WTC11 (cell line): ENCODE measurements around the gene IRF3. TPM values are rescaled to one million over a fixed set of nuclear protein-coding genes. Genes with fewer than 3 reads are reported as not detected.

Source experiments
- ATAC-seq: fragments of 200-7000 bp; cut with Tn5 transposase; 2 replicates; pipeline ENCODE4 v1.10.0; 2021; ENCODE audit warnings: mild to moderate bottlenecking, moderate library complexity
- CTCF ChIA-PET: fragments of 300-600 bp; sonication (Branson Sonifier 250); formaldehyde crosslinking; loops from one replicate; lab custom pipeline; 2021; ENCODE audit warnings: antibody characterized with exemption; lab: Charles Lee
- POLR2A ChIA-PET: fragments of 350-600 bp; sonication (Branson Sonifier 250); formaldehyde crosslinking; loops from one replicate; lab custom pipeline; 2021; ENCODE audit warnings: antibody characterized with exemption; lab: Charles Lee
- DNase-seq: peaks from one replicate; pipeline ENCODE4 v3.0.0; 2021; ENCODE audit warnings: low spot score
- H3K27ac Mint-ChIP-seq: 2 replicates; pipeline ENCODE4 v1.8.0; 2021; ENCODE audit warnings: mixed read lengths
- H3K27me3 Mint-ChIP-seq: 2 replicates; pipeline ENCODE4 v1.8.0; 2021; ENCODE audit warnings: low read depth, mild to moderate bottlenecking, moderate library complexity, mixed read lengths
- H3K36me3 Mint-ChIP-seq: 2 replicates; pipeline ENCODE4 v1.8.0; 2021; ENCODE audit warnings: mixed read lengths
- H3K4me1 Mint-ChIP-seq: 2 replicates; pipeline ENCODE4 v1.8.0; 2022; ENCODE audit warnings: mixed read lengths
- H3K4me3 Mint-ChIP-seq: 2 replicates; pipeline ENCODE4 v1.8.0; 2021; ENCODE audit warnings: mild to moderate bottlenecking, moderate library complexity, mixed read lengths
- H3K9me3 Mint-ChIP-seq: 2 replicates; pipeline ENCODE4 v1.8.0; 2021; ENCODE audit warnings: mixed read lengths
- ETV6 ChIP-seq: sonication (generic); formaldehyde crosslinking; IDR thresholded peaks from 2 replicates; pipeline ENCODE4 v1.8.1; 2022; ENCODE audit warnings: mild to moderate bottlenecking, missing genetic modification reagents
- NFATC4 ChIP-seq: fragments of 250-450 bp; sonication (Bioruptor Pico); IDR thresholded peaks from 2 replicates; pipeline ENCODE4 v1.9.0; 2021; ENCODE audit warnings: mild to moderate bottlenecking
- RORB ChIP-seq: fragments of 250-450 bp; sonication (Bioruptor Pico); IDR thresholded peaks from 2 replicates; pipeline ENCODE4 v1.9.0; 2021; ENCODE audit warnings: mild to moderate bottlenecking
- SOX15 ChIP-seq: fragments of 250-450 bp; sonication (Bioruptor Pico); IDR thresholded peaks from 2 replicates; pipeline ENCODE4 v1.9.0; 2021; ENCODE audit warnings: mild to moderate bottlenecking
- ZNF263 ChIP-seq: sonication (generic); formaldehyde crosslinking; IDR thresholded peaks from 2 replicates; pipeline ENCODE4 v1.8.1; 2022; ENCODE audit warnings: low read depth, mild to moderate bottlenecking, moderate library complexity, missing genetic modification reagents
- total RNA-seq: library from RNA; stranded (reverse); gene quantifications from 3 replicates; pipeline ENCODE4 v1.2.3, GENCODE V29; 2021
- TF ChIP-seq, protein P1 (sequence below): sonication (generic); formaldehyde crosslinking; IDR thresholded peaks from 2 replicates; pipeline ENCODE4 v1.8.1; 2023; ENCODE audit warnings: mild to moderate bottlenecking, moderate library complexity, missing genetic modification reagents
- TF ChIP-seq, protein P2 (sequence below): fragments of 250-450 bp; sonication (Bioruptor Pico); IDR thresholded peaks from 2 replicates; pipeline ENCODE4 v2.1.2; 2022; ENCODE audit warnings: mild to moderate bottlenecking, moderate library complexity
- TF ChIP-seq, protein P3 (sequence below): sonication (generic); formaldehyde crosslinking; IDR thresholded peaks from 2 replicates; pipeline ENCODE4 v1.8.1; 2022; ENCODE audit warnings: low read depth, mild to moderate bottlenecking, moderate library complexity, missing genetic modification reagents, borderline replicate concordance
- TF ChIP-seq, protein P4 (sequence below): sonication (generic); formaldehyde crosslinking; IDR thresholded peaks from 2 replicates; pipeline ENCODE4 v1.8.1; 2023; ENCODE audit warnings: mild to moderate bottlenecking, missing genetic modification reagents, borderline replicate concordance
- TF ChIP-seq, protein P5 (sequence below): sonication (generic); formaldehyde crosslinking; IDR thresholded peaks from 2 replicates; pipeline ENCODE4 v1.8.0; 2022; ENCODE audit warnings: mild to moderate bottlenecking, missing genetic modification reagents
- TF ChIP-seq, protein P6 (sequence below): sonication (generic); formaldehyde crosslinking; IDR thresholded peaks from 2 replicates; pipeline ENCODE4 v1.8.1; 2022; ENCODE audit warnings: mild to moderate bottlenecking, moderate library complexity, missing genetic modification reagents
- TF ChIP-seq, protein P7 (sequence below): fragments of 250-450 bp; sonication (Bioruptor Pico); IDR thresholded peaks from 2 replicates; pipeline ENCODE4 v1.9.0; 2021; ENCODE audit warnings: mild to moderate bottlenecking, borderline replicate concordance
- TF ChIP-seq, protein P8 (sequence below): sonication (generic); formaldehyde crosslinking; IDR thresholded peaks from 2 replicates; pipeline ENCODE4 v1.8.0; 2022; ENCODE audit warnings: mild to moderate bottlenecking, missing genetic modification reagents

The IRF3 gene
- total RNA-seq, 1 experiment from 2014 or later = 165 TPM

DNA sequence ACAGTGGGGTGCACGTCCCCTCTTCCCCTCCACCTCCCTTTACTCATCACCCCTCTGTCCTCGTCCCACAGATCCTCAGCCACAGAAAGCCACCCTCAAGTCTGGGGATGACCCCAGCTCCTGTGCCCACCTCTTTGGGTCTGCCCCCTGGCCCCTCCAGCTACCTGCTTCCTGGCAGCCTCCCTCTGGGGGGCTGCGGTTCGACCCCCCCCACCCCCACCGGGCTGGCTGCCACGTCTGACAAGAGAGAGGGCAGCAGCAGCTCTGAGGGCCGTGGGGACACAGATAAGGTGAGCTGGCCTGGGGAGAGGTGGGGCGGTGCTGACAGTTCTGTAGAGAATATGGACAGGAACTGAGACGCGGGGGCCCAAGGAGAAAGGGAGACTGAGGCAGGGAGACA is 11.1 kb downstream of the IRF3 start (continued):
- TF ChIP-seq, protein P1, sequence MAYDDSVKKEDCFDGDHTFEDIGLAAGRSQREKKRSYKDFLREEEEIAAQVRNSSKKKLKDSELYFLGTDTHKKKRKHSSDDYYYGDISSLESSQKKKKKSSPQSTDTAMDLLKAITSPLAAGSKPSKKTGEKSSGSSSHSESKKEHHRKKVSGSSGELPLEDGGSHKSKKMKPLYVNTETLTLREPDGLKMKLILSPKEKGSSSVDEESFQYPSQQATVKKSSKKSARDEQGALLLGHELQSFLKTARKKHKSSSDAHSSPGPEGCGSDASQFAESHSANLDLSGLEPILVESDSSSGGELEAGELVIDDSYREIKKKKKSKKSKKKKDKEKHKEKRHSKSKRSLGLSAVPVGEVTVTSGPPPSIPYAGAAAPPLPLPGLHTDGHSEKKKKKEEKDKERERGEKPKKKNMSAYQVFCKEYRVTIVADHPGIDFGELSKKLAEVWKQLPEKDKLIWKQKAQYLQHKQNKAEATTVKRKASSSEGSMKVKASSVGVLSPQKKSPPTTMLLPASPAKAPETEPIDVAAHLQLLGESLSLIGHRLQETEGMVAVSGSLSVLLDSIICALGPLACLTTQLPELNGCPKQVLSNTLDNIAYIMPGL (CRISPR knock-in tag) = no peak
- TF ChIP-seq, protein P2, sequence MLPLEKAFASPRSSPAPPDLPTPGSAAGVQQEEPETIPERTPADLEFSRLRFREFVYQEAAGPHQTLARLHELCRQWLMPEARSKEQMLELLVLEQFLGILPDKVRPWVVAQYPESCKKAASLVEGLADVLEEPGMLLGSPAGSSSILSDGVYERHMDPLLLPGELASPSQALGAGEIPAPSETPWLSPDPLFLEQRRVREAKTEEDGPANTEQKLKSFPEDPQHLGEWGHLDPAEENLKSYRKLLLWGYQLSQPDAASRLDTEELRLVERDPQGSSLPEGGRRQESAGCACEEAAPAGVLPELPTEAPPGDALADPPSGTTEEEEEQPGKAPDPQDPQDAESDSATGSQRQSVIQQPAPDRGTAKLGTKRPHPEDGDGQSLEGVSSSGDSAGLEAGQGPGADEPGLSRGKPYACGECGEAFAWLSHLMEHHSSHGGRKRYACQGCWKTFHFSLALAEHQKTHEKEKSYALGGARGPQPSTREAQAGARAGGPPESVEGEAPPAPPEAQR = no peak
- TF ChIP-seq RORB (CRISPR knock-in tag) (no peak), ETV6 (CRISPR knock-in tag) (no peak), NFATC4 (CRISPR knock-in tag) (no peak)
- TF ChIP-seq, protein P3, sequence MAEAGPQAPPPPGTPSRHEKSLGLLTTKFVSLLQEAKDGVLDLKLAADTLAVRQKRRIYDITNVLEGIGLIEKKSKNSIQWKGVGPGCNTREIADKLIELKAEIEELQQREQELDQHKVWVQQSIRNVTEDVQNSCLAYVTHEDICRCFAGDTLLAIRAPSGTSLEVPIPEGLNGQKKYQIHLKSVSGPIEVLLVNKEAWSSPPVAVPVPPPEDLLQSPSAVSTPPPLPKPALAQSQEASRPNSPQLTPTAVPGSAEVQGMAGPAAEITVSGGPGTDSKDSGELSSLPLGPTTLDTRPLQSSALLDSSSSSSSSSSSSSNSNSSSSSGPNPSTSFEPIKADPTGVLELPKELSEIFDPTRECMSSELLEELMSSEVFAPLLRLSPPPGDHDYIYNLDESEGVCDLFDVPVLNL (CRISPR knock-in tag) = no peak
- TF ChIP-seq, protein P4, sequence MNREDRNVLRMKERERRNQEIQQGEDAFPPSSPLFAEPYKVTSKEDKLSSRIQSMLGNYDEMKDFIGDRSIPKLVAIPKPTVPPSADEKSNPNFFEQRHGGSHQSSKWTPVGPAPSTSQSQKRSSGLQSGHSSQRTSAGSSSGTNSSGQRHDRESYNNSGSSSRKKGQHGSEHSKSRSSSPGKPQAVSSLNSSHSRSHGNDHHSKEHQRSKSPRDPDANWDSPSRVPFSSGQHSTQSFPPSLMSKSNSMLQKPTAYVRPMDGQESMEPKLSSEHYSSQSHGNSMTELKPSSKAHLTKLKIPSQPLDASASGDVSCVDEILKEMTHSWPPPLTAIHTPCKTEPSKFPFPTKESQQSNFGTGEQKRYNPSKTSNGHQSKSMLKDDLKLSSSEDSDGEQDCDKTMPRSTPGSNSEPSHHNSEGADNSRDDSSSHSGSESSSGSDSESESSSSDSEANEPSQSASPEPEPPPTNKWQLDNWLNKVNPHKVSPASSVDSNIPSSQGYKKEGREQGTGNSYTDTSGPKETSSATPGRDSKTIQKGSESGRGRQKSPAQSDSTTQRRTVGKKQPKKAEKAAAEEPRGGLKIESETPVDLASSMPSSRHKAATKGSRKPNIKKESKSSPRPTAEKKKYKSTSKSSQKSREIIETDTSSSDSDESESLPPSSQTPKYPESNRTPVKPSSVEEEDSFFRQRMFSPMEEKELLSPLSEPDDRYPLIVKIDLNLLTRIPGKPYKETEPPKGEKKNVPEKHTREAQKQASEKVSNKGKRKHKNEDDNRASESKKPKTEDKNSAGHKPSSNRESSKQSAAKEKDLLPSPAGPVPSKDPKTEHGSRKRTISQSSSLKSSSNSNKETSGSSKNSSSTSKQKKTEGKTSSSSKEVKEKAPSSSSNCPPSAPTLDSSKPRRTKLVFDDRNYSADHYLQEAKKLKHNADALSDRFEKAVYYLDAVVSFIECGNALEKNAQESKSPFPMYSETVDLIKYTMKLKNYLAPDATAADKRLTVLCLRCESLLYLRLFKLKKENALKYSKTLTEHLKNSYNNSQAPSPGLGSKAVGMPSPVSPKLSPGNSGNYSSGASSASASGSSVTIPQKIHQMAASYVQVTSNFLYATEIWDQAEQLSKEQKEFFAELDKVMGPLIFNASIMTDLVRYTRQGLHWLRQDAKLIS = no peak
- TF ChIP-seq, protein P5, sequence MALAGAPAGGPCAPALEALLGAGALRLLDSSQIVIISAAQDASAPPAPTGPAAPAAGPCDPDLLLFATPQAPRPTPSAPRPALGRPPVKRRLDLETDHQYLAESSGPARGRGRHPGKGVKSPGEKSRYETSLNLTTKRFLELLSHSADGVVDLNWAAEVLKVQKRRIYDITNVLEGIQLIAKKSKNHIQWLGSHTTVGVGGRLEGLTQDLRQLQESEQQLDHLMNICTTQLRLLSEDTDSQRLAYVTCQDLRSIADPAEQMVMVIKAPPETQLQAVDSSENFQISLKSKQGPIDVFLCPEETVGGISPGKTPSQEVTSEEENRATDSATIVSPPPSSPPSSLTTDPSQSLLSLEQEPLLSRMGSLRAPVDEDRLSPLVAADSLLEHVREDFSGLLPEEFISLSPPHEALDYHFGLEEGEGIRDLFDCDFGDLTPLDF = no peak
- TF ChIP-seq, protein P6, sequence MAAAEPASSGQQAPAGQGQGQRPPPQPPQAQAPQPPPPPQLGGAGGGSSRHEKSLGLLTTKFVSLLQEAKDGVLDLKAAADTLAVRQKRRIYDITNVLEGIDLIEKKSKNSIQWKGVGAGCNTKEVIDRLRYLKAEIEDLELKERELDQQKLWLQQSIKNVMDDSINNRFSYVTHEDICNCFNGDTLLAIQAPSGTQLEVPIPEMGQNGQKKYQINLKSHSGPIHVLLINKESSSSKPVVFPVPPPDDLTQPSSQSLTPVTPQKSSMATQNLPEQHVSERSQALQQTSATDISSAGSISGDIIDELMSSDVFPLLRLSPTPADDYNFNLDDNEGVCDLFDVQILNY (CRISPR knock-in tag) = no peak

DNA sequence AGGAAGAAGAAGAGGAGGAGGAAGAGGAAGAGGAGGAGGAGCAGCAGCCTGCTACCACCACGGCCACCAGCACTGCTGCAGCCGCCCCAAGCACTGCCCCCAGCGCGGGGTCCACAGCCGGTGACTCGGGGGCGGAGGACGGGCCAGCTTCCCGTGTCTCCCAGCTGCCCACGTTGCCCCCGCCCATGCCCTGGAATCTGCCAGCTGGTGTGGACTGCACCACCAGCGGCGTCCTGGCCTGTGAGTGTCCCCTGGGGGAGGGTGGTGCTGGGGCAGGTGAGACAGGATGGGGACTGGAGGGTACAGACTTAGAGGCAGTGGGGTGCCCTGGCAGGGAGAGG is 12.2 kb downstream of the IRF3 start:
- H3K9me3 Mint-ChIP-seq = no peaks in the 10 kb centered on the region
- POLR2A ChIA-PET = no interaction called here
- H3K4me1 Mint-ChIP-seq = peaks cover 10% of the 10 kb centered on the region
- DNase-seq = no peak
- TF ChIP-seq SOX15 (CRISPR knock-in tag) (no peak), ZNF263 (0 out of 2 replicates have a peak, but pooled peaks have one; percentile 28)
- TF ChIP-seq, all 79 proteins: peak for 1
- peaks cover 48% of the 10 kb centered on the region for H3K36me3 Mint-ChIP-seq
- no peak overlapping the region for H3K4me3 Mint-ChIP-seq
- H3K27me3 Mint-ChIP-seq = no peaks in the 10 kb centered on the region
- CTCF ChIA-PET = interaction anchor here (0.6 kb wide), 1 partner anchor 327 kb away, joined by 3 read pairs; no protein-coding TSS in a partner anchor
- H3K27ac Mint-ChIP-seq = no peak overlapping the region
- ATAC-seq = no peak

DNA sequence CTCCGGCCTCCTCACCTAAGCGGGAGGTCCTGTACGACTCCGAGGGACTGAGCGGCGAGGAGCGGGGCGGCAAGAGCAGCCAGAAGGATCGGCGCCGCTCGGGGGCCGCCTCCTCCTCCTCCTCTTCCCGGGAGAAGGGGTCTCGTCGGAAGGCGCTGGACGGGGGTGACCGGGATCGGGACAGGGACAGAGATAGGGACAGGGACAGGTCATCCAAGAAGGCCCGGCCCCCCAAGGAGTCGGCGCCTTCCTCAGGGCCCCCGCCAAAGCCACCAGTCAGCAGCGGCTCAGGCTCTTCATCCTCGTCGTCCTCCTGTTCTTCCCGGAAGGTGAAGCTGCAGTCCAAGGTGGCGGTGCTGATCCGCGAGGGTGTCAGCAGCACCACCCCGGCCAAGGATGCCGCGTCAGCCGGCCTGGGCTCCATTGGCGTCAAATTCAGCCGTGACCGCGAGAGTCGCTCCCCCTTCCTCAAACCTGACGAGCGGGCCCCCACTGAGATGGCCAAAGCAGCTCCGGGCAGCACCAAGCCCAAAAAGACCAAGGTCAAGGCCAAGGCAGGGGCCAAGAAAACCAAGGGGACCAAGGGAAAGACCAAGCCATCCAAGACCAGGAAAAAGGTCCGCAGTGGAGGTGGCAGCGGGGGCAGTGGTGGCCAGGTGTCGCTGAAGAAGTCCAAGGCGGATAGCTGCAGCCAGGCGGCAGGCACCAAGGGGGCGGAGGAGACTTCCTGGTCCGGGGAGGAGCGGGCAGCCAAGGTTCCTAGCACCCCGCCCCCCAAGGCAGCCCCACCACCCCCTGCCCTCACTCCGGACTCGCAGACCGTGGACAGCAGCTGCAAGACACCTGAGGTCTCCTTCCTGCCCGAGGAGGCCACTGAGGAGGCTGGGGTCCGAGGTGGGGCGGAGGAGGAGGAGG is 12.8 kb downstream of the IRF3 start:
- no peak for DNase-seq
- Mint-ChIP-seq H3K4me1 (peaks cover 10% of the 10 kb centered on the region), H3K4me3 (no peak overlapping the region), H3K27ac (no peak overlapping the region), H3K9me3 (no peaks in the 10 kb centered on the region), H3K36me3 (peaks cover 48% of the 10 kb centered on the region), H3K27me3 (no peaks in the 10 kb centered on the region)
- no peak for ATAC-seq
- CTCF ChIA-PET = interaction anchor here (0.6 kb wide), 1 partner anchor 327 kb away, joined by 3 read pairs; no protein-coding TSS in a partner anchor
- TF ChIP-seq, protein P7, sequence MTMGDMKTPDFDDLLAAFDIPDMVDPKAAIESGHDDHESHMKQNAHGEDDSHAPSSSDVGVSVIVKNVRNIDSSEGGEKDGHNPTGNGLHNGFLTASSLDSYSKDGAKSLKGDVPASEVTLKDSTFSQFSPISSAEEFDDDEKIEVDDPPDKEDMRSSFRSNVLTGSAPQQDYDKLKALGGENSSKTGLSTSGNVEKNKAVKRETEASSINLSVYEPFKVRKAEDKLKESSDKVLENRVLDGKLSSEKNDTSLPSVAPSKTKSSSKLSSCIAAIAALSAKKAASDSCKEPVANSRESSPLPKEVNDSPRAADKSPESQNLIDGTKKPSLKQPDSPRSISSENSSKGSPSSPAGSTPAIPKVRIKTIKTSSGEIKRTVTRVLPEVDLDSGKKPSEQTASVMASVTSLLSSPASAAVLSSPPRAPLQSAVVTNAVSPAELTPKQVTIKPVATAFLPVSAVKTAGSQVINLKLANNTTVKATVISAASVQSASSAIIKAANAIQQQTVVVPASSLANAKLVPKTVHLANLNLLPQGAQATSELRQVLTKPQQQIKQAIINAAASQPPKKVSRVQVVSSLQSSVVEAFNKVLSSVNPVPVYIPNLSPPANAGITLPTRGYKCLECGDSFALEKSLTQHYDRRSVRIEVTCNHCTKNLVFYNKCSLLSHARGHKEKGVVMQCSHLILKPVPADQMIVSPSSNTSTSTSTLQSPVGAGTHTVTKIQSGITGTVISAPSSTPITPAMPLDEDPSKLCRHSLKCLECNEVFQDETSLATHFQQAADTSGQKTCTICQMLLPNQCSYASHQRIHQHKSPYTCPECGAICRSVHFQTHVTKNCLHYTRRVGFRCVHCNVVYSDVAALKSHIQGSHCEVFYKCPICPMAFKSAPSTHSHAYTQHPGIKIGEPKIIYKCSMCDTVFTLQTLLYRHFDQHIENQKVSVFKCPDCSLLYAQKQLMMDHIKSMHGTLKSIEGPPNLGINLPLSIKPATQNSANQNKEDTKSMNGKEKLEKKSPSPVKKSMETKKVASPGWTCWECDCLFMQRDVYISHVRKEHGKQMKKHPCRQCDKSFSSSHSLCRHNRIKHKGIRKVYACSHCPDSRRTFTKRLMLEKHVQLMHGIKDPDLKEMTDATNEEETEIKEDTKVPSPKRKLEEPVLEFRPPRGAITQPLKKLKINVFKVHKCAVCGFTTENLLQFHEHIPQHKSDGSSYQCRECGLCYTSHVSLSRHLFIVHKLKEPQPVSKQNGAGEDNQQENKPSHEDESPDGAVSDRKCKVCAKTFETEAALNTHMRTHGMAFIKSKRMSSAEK (CRISPR knock-in tag) = no peak
- TF ChIP-seq, protein P2 = no peak
- TF ChIP-seq, protein P8, sequence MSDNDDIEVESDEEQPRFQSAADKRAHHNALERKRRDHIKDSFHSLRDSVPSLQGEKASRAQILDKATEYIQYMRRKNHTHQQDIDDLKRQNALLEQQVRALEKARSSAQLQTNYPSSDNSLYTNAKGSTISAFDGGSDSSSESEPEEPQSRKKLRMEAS = no peak
- TF ChIP-seq, all 79 proteins: peak for 0
- POLR2A ChIA-PET = no interaction called here
